Loucy (cell line): ENCODE measurements around the gene EFCAB14.

Experiments used
- H2AFZ ChIP-seq: fragments of 200-600 bp; sonication (generic); 2 replicates; pipeline ENCODE4 v1.6.0; 2016; ENCODE audit warnings: antibody characterized with exemption, mild to moderate bottlenecking, low read length, moderate library complexity
- H3F3A ChIP-seq: fragments of 200-600 bp; 2 replicates; pipeline ENCODE4 v1.6.0; 2016; ENCODE audit warnings: antibody characterized with exemption, low read depth, mild to moderate bottlenecking
- H3K27me3 ChIP-seq: fragments of 200-600 bp; sonication (generic); 2 replicates; pipeline ENCODE4 v1.6.1; 2014; ENCODE audit warnings: low read length, mild to moderate bottlenecking; ENCODE audit not compliant: insufficient read depth, poor library complexity, severe bottlenecking
- H3K36me3 ChIP-seq: fragments of 200-600 bp; sonication (generic); 2 replicates; pipeline ENCODE4 v1.6.1; 2016; ENCODE audit warnings: low read length; ENCODE audit not compliant: insufficient read depth
- H3K4me1 ChIP-seq: fragments of 200-600 bp; sonication (generic); 2 replicates; pipeline ENCODE4 v1.5.1; 2014; ENCODE audit warnings: low read length, mild to moderate bottlenecking; ENCODE audit not compliant: insufficient read depth, poor library complexity, severe bottlenecking
- H3K4me2 ChIP-seq: fragments of 200-600 bp; sonication (generic); 2 replicates; pipeline ENCODE4 v1.6.0; 2014; ENCODE audit warnings: antibody characterized with exemption, low read length, low read depth, mild to moderate bottlenecking; ENCODE audit not compliant: poor library complexity, severe bottlenecking
- H3K4me3 ChIP-seq: fragments of 200-600 bp; sonication (generic); 2 replicates; pipeline ENCODE4 v1.5.1; 2014; ENCODE audit warnings: low read length, mild to moderate bottlenecking, mixed read lengths; ENCODE audit not compliant: poor library complexity, severe bottlenecking
- H3K79me2 ChIP-seq: fragments of 200-600 bp; sonication (generic); 2 replicates; pipeline ENCODE4 v1.6.1; 2014; ENCODE audit warnings: low read length; ENCODE audit not compliant: insufficient read depth
- H3K9ac ChIP-seq: fragments of 200-600 bp; sonication (generic); 2 replicates; pipeline ENCODE4 v1.6.0; 2014; ENCODE audit warnings: mild to moderate bottlenecking, low read depth, low read length, moderate library complexity; ENCODE audit not compliant: poor library complexity, severe bottlenecking
- H3K9me2 ChIP-seq: fragments of 200-600 bp; sonication (generic); replicated peaks from 2 replicates; pipeline ENCODE4 v1.6.1; 2016; ENCODE audit warnings: low read depth, low read length, mixed read lengths
- H3K9me3 ChIP-seq: fragments of 200-600 bp; sonication (generic); 2 replicates; pipeline ENCODE4 v1.6.1; 2014; ENCODE audit warnings: mild to moderate bottlenecking, antibody characterized with exemption, low read length, low read depth; ENCODE audit not compliant: insufficient read depth
- H4K20me1 ChIP-seq: fragments of 200-600 bp; sonication (generic); 2 replicates; pipeline ENCODE4 v1.6.0; 2014; ENCODE audit warnings: antibody characterized with exemption, low read length, mild to moderate bottlenecking; ENCODE audit not compliant: insufficient read depth, poor library complexity, severe bottlenecking
- CTCF ChIP-seq: fragments of 200-600 bp; sonication (generic); conservative IDR thresholded peaks from 2 replicates; pipeline ENCODE4 v1.5.1; 2014; ENCODE audit warnings: mild to moderate bottlenecking, antibody characterized with exemption, low read length
- EZH2phosphoT487 ChIP-seq: fragments of 200-600 bp; IDR thresholded peaks from 2 replicates; pipeline ENCODE4 v1.6.1; 2018; ENCODE audit warnings: antibody characterized with exemption, mild to moderate bottlenecking, moderate library complexity, borderline replicate concordance

The EFCAB14 gene

GRCh38 chr1:46692811-46693770 lies 25.8 kb downstream of the EFCAB14 start:
- Histone ChIP-seq H4K20me1 (no peaks in the 10 kb centered on the region), H3K27me3 (no peaks in the 10 kb centered on the region), H3K36me3 (peaks cover 70% of the 10 kb centered on the region), H3F3A (peaks cover 14% of the 10 kb centered on the region), H3K9ac (peak overlapping the region; percentile 43), H3K4me1 (peaks cover 70% of the 10 kb centered on the region), H3K9me3 (no peaks in the 10 kb centered on the region), H3K4me3 (peak overlapping the region; percentile 15), H3K4me2 (peak overlapping the region; percentile 50), H3K9me2 (no peaks in the 10 kb centered on the region), H3K79me2 (peaks cover 58% of the 10 kb centered on the region), H2AFZ (no peak overlapping the region)
- TF ChIP-seq EZH2phosphoT487 (no peak), CTCF (no peak)

- Histone ChIP-seq H3K4me1 (peaks cover 75% of the 10 kb centered on the region), H3K4me2 (peak overlapping the region; percentile 50), H3K9me2 (no peaks in the 10 kb centered on the region), H3F3A (peaks cover 14% of the 10 kb centered on the region), H3K4me3 (no peak overlapping the region), H3K79me2 (peaks cover 49% of the 10 kb centered on the region), H4K20me1 (no peaks in the 10 kb centered on the region), H2AFZ (no peak overlapping the region), H3K9me3 (no peaks in the 10 kb centered on the region), H3K27me3 (no peaks in the 10 kb centered on the region), H3K36me3 (peaks cover 70% of the 10 kb centered on the region), H3K9ac (no peak overlapping the region)
- TF ChIP-seq EZH2phosphoT487 = no peak
- TF ChIP-seq CTCF = no peak
Measured at GRCh38 chr1:46691997-46692790, 26.7 kb downstream of the EFCAB14 start.

GRCh38 chr1:46690931-46691421 lies 27.9 kb downstream of the EFCAB14 start:
- Histone ChIP-seq H3K79me2 (peaks cover 37% of the 10 kb centered on the region), H4K20me1 (no peaks in the 10 kb centered on the region), H3K36me3 (peaks cover 67% of the 10 kb centered on the region), H3F3A (peaks cover 21% of the 10 kb centered on the region), H3K9ac (peak overlapping the region; percentile 29), H3K9me3 (no peaks in the 10 kb centered on the region), H3K9me2 (no peaks in the 10 kb centered on the region), H2AFZ (no peak overlapping the region), H3K27me3 (no peaks in the 10 kb centered on the region), H3K4me3 (no peak overlapping the region), H3K4me1 (peaks cover 85% of the 10 kb centered on the region), H3K4me2 (no peak overlapping the region)
- TF ChIP-seq CTCF = no peak
- TF ChIP-seq EZH2phosphoT487 = no peak
